K562 (cell line): ENCODE data around the gene FCHO1. TPM values are rescaled to one million over a fixed set of nuclear protein-coding genes. Genes with fewer than 3 reads are reported as not detected.

Source experiments
- ATAC-seq: fragments of 200-7000 bp; cut with Tn5 transposase; 3 replicates; pipeline ENCODE4 v1.9.1; 2020; ENCODE audit warnings: moderate library complexity
- BruUV-seq: library from RNA; stranded (reverse); fragments of 400-500 nt; replicated peaks from 2 replicates; lab custom pipeline; 2021; lab: Mats Ljungman, UMichigan
- CTCF ChIA-PET: fragments of 300-600 bp; formaldehyde crosslinking; extraction: SDS; loops from one replicate; lab custom pipeline; 2021; ENCODE audit warnings: low intra/inter-chr PET ratio; lab: Yijun Ruan, JAX
- POLR2A ChIA-PET: fragments of 300-600, 350-650 bp; sonication (Branson Sonifier 250); formaldehyde crosslinking; extraction: SDS; loops from one replicate; lab custom pipeline; 2021; ENCODE audit warnings: antibody characterized with exemption, inconsistent platforms; lab: Yijun Ruan, JAX
- DNase-seq, 4 experiments: peaks; one replicate each; pipeline versions ENCODE4 v3.0.0 to v3.0.0-alpha.2; 2011 to 2018; ENCODE audit warnings: low spot score in 3 of 4, mixed read lengths in 3 of 4; ENCODE audit errors: extremely low read depth in 1 of 4
- FAIRE-seq: peaks from 2 replicates; lab custom pipeline; 2011; peaks lifted over from hg19 to GRCh38; lab: Jason Lieb, UNC
- H2AFZ ChIP-seq: 2 replicates; pipeline ENCODE4 v1.6.0; 2011; ENCODE audit warnings: low read depth, low read length, control low read depth, inconsistent platforms
- H3K27ac ChIP-seq: fragments of 200-600 bp; 3 replicates; pipeline ENCODE4 v1.8.0; 2011; ENCODE audit warnings: low read depth, mild to moderate bottlenecking, control low read depth, inconsistent platforms, low read length, moderate library complexity, mixed read lengths; ENCODE audit errors: extremely low read depth
- H3K27me3 ChIP-seq, 2 experiments: fragments of 300-600 bp in 1 of 2; 2 replicates in 1 of 2; 3 replicates in 1 of 2; pipeline versions ENCODE4 v1.6.0 to v1.8.0; 2011; ENCODE audit warnings: inconsistent platforms in 2 of 2, low read length in 2 of 2, mild to moderate bottlenecking in 1 of 2, mixed read lengths in 1 of 2, moderate library complexity in 1 of 2; ENCODE audit not compliant: control insufficient read depth in 2 of 2, insufficient read depth in 2 of 2
- H3K36me3 ChIP-seq: fragments of 300-600 bp; 3 replicates; pipeline ENCODE4 v1.8.0; 2011; ENCODE audit warnings: mild to moderate bottlenecking, low read length, inconsistent platforms; ENCODE audit not compliant: control insufficient read depth, insufficient read depth
- H3K4me1 ChIP-seq, 2 experiments: fragments of 200-600 bp in 1 of 2; replicated peaks in 1 of 2; 2 replicates in 1 of 2; 3 replicates in 1 of 2; pipeline versions ENCODE4 v1.5.1 to v1.8.0; 2011; ENCODE audit warnings: inconsistent platforms in 2 of 2, low read length in 2 of 2, mild to moderate bottlenecking in 1 of 2, mixed read lengths in 1 of 2, moderate library complexity in 1 of 2; ENCODE audit not compliant: control insufficient read depth in 2 of 2, insufficient read depth in 2 of 2
- H3K4me2 ChIP-seq: 2 replicates; pipeline ENCODE4 v1.6.1; 2011; ENCODE audit warnings: low read length, control low read depth, inconsistent platforms, mixed read lengths; ENCODE audit not compliant: insufficient read depth
- H3K4me3 ChIP-seq: fragments of 200-600 bp; sonication (generic), shearing (Covaris generic); 2 replicates; pipeline ENCODE4 v1.5.1; 2016; ENCODE audit warnings: control low read depth, inconsistent platforms
- H3K79me2 ChIP-seq: fragments of 200-600 bp; 3 replicates; pipeline ENCODE4 v1.8.0; 2011; ENCODE audit warnings: low read length, inconsistent platforms; ENCODE audit not compliant: control insufficient read depth, insufficient read depth
- H3K9ac ChIP-seq, 2 experiments: 2 replicates each; pipeline versions ENCODE4 v1.6.0 to v1.6.1; 2011; ENCODE audit warnings: low read depth in 2 of 2, low read length in 2 of 2, control low read depth in 1 of 2, inconsistent platforms in 1 of 2, mild to moderate bottlenecking in 1 of 2, mixed read lengths in 1 of 2; ENCODE audit not compliant: insufficient read depth in 1 of 2
- H3K9me1 ChIP-seq: one replicate; pipeline ENCODE4 v1.6.0; 2011; ENCODE audit warnings: inconsistent platforms, mild to moderate bottlenecking, low read length, moderate library complexity; ENCODE audit not compliant: control insufficient read depth, insufficient read depth
- H3K9me3 ChIP-seq: replicated peaks from 2 replicates; pipeline ENCODE4 v1.5.1; 2011; ENCODE audit warnings: low read depth, low read length, inconsistent platforms; ENCODE audit not compliant: control insufficient read depth, insufficient read depth
- H4K20me1 ChIP-seq: replicated peaks from 2 replicates; pipeline ENCODE4 v1.6.1; 2011; ENCODE audit warnings: low read length, inconsistent platforms, mixed read lengths; ENCODE audit not compliant: control insufficient read depth, insufficient read depth
- CCNT2 ChIP-seq: IDR thresholded peaks from 2 replicates; pipeline ENCODE4 v1.6.1; 2011; ENCODE audit warnings: borderline replicate concordance, low read depth, mild to moderate bottlenecking, moderate library complexity, mixed read lengths, low read length; ENCODE audit not compliant: insufficient read length; ENCODE audit errors: extremely low read depth
- HMGN3 ChIP-seq: IDR thresholded peaks from 2 replicates; pipeline ENCODE4 v1.6.1; 2011; ENCODE audit warnings: borderline replicate concordance, low read depth, mild to moderate bottlenecking, mixed read lengths, low read length; ENCODE audit not compliant: insufficient read length; ENCODE audit errors: extremely low read depth
- MLLT1 ChIP-seq, 2 experiments: fragments of 450-650 bp; IDR thresholded peaks; 2 replicates each; pipeline ENCODE4 v1.6.1; 2016
- NRF1 ChIP-seq, 2 experiments: fragments of 450-650 bp; IDR thresholded peaks in 1 of 2; conservative IDR thresholded peaks in 1 of 2; 2 replicates each; pipeline ENCODE4 v1.6.1; 2014; ENCODE audit warnings: mild to moderate bottlenecking in 2 of 2
- SP1 ChIP-seq: sonication (generic); formaldehyde crosslinking; IDR thresholded peaks from 2 replicates; pipeline ENCODE4 v1.8.1; 2022; ENCODE audit warnings: mild to moderate bottlenecking, missing genetic modification reagents
- ZBTB33 ChIP-seq: sonication (generic); formaldehyde crosslinking; IDR thresholded peaks from 2 replicates; pipeline ENCODE4 v1.8.1; 2023; ENCODE audit warnings: mild to moderate bottlenecking, missing genetic modification reagents
- ZNF316 ChIP-seq: fragments of 450-650 bp; IDR thresholded peaks from 2 replicates; pipeline ENCODE4 v1.6.1; 2016
- WGBS: fragments of 100-300 bp; shearing (Covaris generic); methylation state at CpG from one replicate; pipeline ENCODE4 v1.1.6; 2016; ENCODE audit warnings: low coverage, mixed read lengths; ENCODE audit not compliant: insufficient coverage; ENCODE audit errors: missing lambda C conversion rate; 5-methylcytosine and 5-hydroxymethylcytosine counted together
- in situ Hi-C: fragments of 300-500 bp; cut with MboI; formaldehyde crosslinking; loops from 4 replicates; pipeline ENCODE4 v1.15.0; 2018; ENCODE audit warnings: inconsistent platforms, mixed read lengths
- intact Hi-C: fragments of 100-400 bp; cut with micrococcal nuclease; formaldehyde crosslinking; loops from 2 replicates; pipeline ENCODE4 v1.14.2; 2022
- polyA plus RNA-seq, 8 experiments: library from polyadenylated mRNA; depleted of rRNA in 4 of 8; stranded (reverse) in 5 of 8; unstranded in 3 of 8; fragments of >200 nt; fragmentation: Nextera tagmentation in 2 of 8; fragmentation: Illumina TruSeq in 1 of 8; extraction: Ambion mirVana in 2 of 8; extraction: Trizol in 1 of 8; gene quantifications; 2 replicates each; pipeline versions ENCODE4 v1.2.1 to v1.2.3, GENCODE V29; 2011 to 2014; ENCODE audit warnings: inconsistent platforms in 1 of 8, missing spikeins in 1 of 8
- total RNA-seq, 7 experiments: library from RNA; depleted of rRNA in 6 of 7; stranded (reverse); fragments of >200 nt in 6 of 7; fragmentation: Illumina TruSeq in 2 of 7; extraction: Trizol in 2 of 7; gene quantifications; 2 replicates each; pipeline versions ENCODE4 v1.2.1 to v1.2.3, GENCODE V29; 2011 to 2021; ENCODE audit warnings: low replicate concordance in 1 of 7
- TF ChIP-seq, protein P1 (sequence below): fragments of 250-450 bp; sonication (Bioruptor Pico); IDR thresholded peaks from 2 replicates; pipeline ENCODE4 v1.8.0; 2021; ENCODE audit warnings: moderate library complexity, mild to moderate bottlenecking, inconsistent platforms
- TF ChIP-seq, protein P2 (sequence below), 2 experiments: fragments of 450-650 bp; formaldehyde crosslinking in 1 of 2; IDR thresholded peaks; 2 replicates each; pipeline versions ENCODE4 v1.4.0 to v1.6.1; 2014 to 2020; ENCODE audit warnings: mild to moderate bottlenecking in 2 of 2, borderline replicate concordance in 1 of 2, low read depth in 1 of 2

FCHO1 gene
- total and polyA plus RNA-seq, 9 of the 15 experiments (the other 6 are each of a cell fraction or from before 2014, with no cell fraction given): 0.21 to 58.9 (median 18.3) TPM

GRCh38 chr19:17831419-17831888 is 80.2 kb downstream of the FCHO1 start:
- peak overlapping the region; percentile 95 for H3K4me2 ChIP-seq
- H3K9me3 ChIP-seq: no peaks in the 10 kb centered on the region
- peaks cover 5% of the 10 kb centered on the region; the same call in 1 of the 2 replicates for H4K20me1 ChIP-seq
- ATAC-seq (no peak), FAIRE-seq (no peak), DNase-seq (no peak)
- H3K9ac ChIP-seq: peak overlapping the region; percentile 50 to 93; a peak in 3 of 4 replicates
- intact Hi-C loops: no loop called here
- ChIA-PET CTCF (no interaction called here), POLR2A (no interaction called here)
- H3K4me1 ChIP-seq: peaks cover 4 to 34% of the 10 kb centered on the region in 2 experiments; a peak in 3 of 5 replicates
- no peaks in the 10 kb centered on the region for H3K79me2 ChIP-seq
- no peak overlapping the region; the same call in 2 of the 3 replicates for H3K27ac ChIP-seq
- no peaks in the 10 kb centered on the region for H3K36me3 ChIP-seq
- 40% methylated on average over 25 of the region's 25 CpGs for WGBS
- peak overlapping the region; percentile 42 for H3K4me3 ChIP-seq
- H3K27me3 ChIP-seq: peaks cover 2 to 12% of the 10 kb centered on the region in 2 experiments; a peak in 3 of 5 replicates
- H2AFZ ChIP-seq: peak overlapping the region; percentile 98
- no TSS peak for BruUV-seq
- H3K9me1 ChIP-seq: no peaks in the 10 kb centered on the region
- in situ Hi-C loops: no loop called here
- TF ChIP-seq, protein P1, sequence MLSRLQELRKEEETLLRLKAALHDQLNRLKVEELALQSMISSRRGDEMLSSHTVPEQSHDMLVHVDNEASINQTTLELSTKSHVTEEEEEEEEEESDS: no peak
- TF ChIP-seq CCNT2 (peak; percentile 17), SP1 (CRISPR knock-in tag) (0 out of 2 replicates have a peak, but pooled peaks have one; percentile 8), ZBTB33 (CRISPR knock-in tag) (peak; percentile 98), HMGN3 (peak; percentile 11), NRF1 (conservative IDR thresholded peaks at IDR 0.05 in 1 of 2, IDR thresholded peaks at IDR 0.05 in 1 of 2) (peak; percentile 15 to 17; a peak in 1 of 4 replicates), MLLT1 (IDR thresholded peaks at IDR 0.05) (peak in 1 of 2 experiments; percentile 36; a peak in 1 of 4 replicates), ZNF316 (0 out of 2 replicates have a peak, but pooled peaks have one; percentile 22)
- TF ChIP-seq, protein P2, sequence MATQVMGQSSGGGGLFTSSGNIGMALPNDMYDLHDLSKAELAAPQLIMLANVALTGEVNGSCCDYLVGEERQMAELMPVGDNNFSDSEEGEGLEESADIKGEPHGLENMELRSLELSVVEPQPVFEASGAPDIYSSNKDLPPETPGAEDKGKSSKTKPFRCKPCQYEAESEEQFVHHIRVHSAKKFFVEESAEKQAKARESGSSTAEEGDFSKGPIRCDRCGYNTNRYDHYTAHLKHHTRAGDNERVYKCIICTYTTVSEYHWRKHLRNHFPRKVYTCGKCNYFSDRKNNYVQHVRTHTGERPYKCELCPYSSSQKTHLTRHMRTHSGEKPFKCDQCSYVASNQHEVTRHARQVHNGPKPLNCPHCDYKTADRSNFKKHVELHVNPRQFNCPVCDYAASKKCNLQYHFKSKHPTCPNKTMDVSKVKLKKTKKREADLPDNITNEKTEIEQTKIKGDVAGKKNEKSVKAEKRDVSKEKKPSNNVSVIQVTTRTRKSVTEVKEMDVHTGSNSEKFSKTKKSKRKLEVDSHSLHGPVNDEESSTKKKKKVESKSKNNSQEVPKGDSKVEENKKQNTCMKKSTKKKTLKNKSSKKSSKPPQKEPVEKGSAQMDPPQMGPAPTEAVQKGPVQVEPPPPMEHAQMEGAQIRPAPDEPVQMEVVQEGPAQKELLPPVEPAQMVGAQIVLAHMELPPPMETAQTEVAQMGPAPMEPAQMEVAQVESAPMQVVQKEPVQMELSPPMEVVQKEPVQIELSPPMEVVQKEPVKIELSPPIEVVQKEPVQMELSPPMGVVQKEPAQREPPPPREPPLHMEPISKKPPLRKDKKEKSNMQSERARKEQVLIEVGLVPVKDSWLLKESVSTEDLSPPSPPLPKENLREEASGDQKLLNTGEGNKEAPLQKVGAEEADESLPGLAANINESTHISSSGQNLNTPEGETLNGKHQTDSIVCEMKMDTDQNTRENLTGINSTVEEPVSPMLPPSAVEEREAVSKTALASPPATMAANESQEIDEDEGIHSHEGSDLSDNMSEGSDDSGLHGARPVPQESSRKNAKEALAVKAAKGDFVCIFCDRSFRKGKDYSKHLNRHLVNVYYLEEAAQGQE (IDR thresholded peaks at IDR 0.05; ENCODE audit: borderline replicate concordance): no peak
- TF ChIP-seq, protein P2 (CRISPR knock-in tag; IDR thresholded peaks at IDR 0.05; ENCODE audit: low read depth): no peak
